Stimulated activated memory B cell treated with anti-CD40 and anti-IgM and Interleukin-4, amounts not matched to agents 10 μg/mL and 1 μg/mL and 100 μg/mL, for 72 hours (primary cell): ENCODE data around the gene GNPTAB.

Experiments used
- ATAC-seq: fragments of 150-1000 bp; cut with Tn5 transposase; 2 replicates; pipeline ENCODE4 v1.10.0; 2021
- H3K27ac Mint-ChIP-seq: one replicate; pipeline ENCODE4 v1.8.0; 2022; ENCODE audit warnings: mild to moderate bottlenecking, mixed read lengths
- H3K27me3 Mint-ChIP-seq: one replicate; pipeline ENCODE4 v1.8.0; 2022; ENCODE audit warnings: mixed read lengths
- H3K36me3 Mint-ChIP-seq: one replicate; pipeline ENCODE4 v1.8.0; 2022; ENCODE audit warnings: mixed read lengths
- H3K4me1 Mint-ChIP-seq: one replicate; pipeline ENCODE4 v1.8.0; 2022; ENCODE audit warnings: mixed read lengths
- H3K4me3 Mint-ChIP-seq: one replicate; pipeline ENCODE4 v1.8.0; 2022; ENCODE audit warnings: mild to moderate bottlenecking, moderate library complexity, mixed read lengths
- H3K9me3 Mint-ChIP-seq: one replicate; pipeline ENCODE4 v1.8.0; 2022; ENCODE audit warnings: mixed read lengths

The GNPTAB gene

DNA sequence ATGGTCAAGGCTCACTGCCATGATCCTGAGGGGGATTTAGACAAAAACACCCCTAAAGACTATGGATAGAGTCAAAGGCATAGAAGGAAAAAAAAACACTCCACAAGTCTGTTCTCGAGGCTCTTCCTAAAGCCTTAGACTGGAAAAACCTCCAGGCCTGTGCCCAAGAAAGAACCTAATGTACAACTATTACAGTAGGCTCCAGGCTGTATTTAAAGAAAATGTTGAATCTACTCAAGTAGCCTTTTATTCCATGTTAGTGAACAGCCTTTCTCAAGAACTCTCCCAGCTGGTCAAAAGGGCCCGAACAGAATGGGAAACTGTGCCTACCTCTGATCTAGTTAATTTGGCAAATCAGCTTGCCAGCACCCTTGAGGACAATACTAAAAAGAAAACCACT lies 28.3 kb downstream of the GNPTAB start:
- H3K27me3 Mint-ChIP-seq = no peaks in the 10 kb centered on the region
- no peak overlapping the region for H3K4me3 Mint-ChIP-seq
- peaks cover 17% of the 10 kb centered on the region for H3K36me3 Mint-ChIP-seq
- no peaks in the 10 kb centered on the region for H3K9me3 Mint-ChIP-seq
- peaks cover 31% of the 10 kb centered on the region for H3K4me1 Mint-ChIP-seq
- no peak overlapping the region for H3K27ac Mint-ChIP-seq
- ATAC-seq = no peak

DNA sequence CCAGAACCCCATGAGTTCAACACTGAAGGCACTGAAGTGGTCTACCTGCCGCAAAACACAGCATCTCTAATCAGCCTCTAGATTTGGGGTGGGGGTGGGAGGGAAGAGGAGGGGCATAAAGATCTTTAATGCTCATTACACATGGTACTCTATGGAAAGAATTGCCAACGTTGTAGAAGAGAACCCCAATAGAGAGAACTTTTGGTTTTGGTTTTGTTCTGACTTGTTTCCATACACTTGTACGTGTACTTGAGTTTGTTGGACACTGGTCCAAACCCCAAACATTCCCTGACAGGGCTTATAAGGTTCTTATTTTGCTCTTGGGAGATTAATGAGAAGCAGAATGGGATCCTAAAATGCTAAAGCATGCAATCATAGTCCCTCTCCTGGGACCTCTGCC lies 31.0 kb downstream of the GNPTAB start:
- H3K4me1 Mint-ChIP-seq = peaks cover 22% of the 10 kb centered on the region
- no peak overlapping the region for H3K4me3 Mint-ChIP-seq
- no peak overlapping the region for H3K27ac Mint-ChIP-seq

GRCh38 chr12:101795786-101796185 lies 35.0 kb downstream of the GNPTAB start:
- H3K4me3 Mint-ChIP-seq = no peak overlapping the region
- peaks cover 19% of the 10 kb centered on the region for H3K36me3 Mint-ChIP-seq
- H3K9me3 Mint-ChIP-seq = no peaks in the 10 kb centered on the region

More for the DNA sequence above, 31.0 kb downstream of the GNPTAB start:
- Mint-ChIP-seq H3K9me3 (no peaks in the 10 kb centered on the region), H3K27me3 (no peaks in the 10 kb centered on the region), H3K36me3 (peaks cover 14% of the 10 kb centered on the region)
- ATAC-seq = no peak

GRCh38 chr12:101795013-101795412 lies 35.7 kb downstream of the GNPTAB start:
- H3K27ac Mint-ChIP-seq = no peak overlapping the region
- no peaks in the 10 kb centered on the region for H3K9me3 Mint-ChIP-seq
- no peak for ATAC-seq
- peaks cover 15% of the 10 kb centered on the region for H3K4me1 Mint-ChIP-seq
- H3K27me3 Mint-ChIP-seq = no peaks in the 10 kb centered on the region
- H3K36me3 Mint-ChIP-seq = peaks cover 22% of the 10 kb centered on the region
- H3K4me3 Mint-ChIP-seq = no peak overlapping the region

More at GRCh38 chr12:101795786-101796185, 35.0 kb downstream of the GNPTAB start:
- H3K4me1 Mint-ChIP-seq = peaks cover 15% of the 10 kb centered on the region
- peak overlapping the region; percentile 65 for H3K27ac Mint-ChIP-seq
- ATAC-seq = peak; percentile 68
- no peaks in the 10 kb centered on the region for H3K27me3 Mint-ChIP-seq

GRCh38 chr12:101794574-101794973 lies 36.2 kb downstream of the GNPTAB start:
- Mint-ChIP-seq H3K27ac (no peak overlapping the region), H3K4me1 (peaks cover 15% of the 10 kb centered on the region), H3K4me3 (no peak overlapping the region), H3K36me3 (peaks cover 27% of the 10 kb centered on the region), H3K9me3 (no peaks in the 10 kb centered on the region), H3K27me3 (no peaks in the 10 kb centered on the region)
- no peak for ATAC-seq

DNA sequence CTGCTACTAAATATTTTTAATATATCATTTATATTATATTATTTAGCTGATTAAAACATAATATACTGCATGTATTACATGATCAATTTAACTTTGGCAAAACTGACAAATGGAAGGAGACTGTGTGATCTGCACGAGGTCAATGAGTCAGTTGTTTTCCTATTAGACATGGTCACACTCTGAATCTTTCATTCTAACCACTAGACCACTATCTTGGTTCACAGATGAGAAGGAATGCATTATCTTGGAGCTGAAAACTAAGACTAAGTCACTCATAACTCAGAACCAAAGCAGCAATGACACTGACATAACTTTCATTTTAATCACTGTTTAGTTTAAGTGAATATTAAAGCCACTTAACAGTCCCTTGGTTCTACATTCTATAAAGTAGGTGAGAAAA lies 37.4 kb downstream of the GNPTAB start:
- peaks cover 29% of the 10 kb centered on the region for H3K36me3 Mint-ChIP-seq

DNA sequence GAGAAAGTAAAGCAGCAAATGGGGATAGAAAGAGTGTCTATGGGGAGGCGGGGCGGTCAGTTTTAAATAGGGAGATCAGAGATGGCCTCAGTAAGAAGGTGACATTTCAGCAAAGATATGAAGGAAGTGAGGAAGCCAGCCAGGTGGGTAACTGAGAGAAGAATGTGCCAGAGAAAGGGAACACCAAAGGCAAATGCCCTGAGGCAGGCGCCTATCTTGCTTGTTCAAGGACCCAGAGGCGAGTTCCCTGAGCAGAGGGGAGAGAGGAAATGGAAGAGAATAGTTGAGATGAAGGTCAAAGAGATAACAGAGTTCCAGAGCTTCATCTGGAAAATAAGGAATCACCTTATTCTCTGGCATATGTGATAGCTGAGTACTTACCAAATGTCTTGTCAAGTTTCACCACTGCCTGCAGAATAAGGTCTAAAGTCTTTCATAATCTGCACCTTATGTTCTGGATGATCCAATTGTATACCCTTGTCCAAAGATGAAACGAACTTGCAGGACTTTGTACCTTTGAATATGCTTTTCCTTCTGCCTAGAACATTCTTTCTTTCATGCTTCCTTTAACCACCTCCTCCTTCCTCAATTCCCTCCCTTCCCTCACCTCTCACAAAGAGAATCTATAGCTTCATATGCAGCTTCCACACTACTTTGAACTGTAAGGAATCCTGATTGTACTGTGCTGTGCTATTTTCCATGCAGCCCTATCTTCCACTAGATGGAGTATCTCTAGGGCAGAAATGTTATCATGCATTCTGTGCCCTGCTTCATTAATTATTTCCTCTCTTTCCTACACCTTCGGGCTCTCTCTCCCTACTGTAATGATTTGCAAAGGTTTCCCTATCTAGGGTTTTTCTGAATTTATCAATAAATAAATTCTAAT lies 38.5 kb downstream of the GNPTAB start:
- H3K27ac Mint-ChIP-seq = peak overlapping the region; percentile 59
- no peaks in the 10 kb centered on the region for H3K9me3 Mint-ChIP-seq
- H3K36me3 Mint-ChIP-seq = peaks cover 21% of the 10 kb centered on the region
- ATAC-seq = no peak
- no peaks in the 10 kb centered on the region for H3K27me3 Mint-ChIP-seq
- no peak overlapping the region for H3K4me3 Mint-ChIP-seq
- peaks cover 6% of the 10 kb centered on the region for H3K4me1 Mint-ChIP-seq

More for the DNA sequence above, 37.4 kb downstream of the GNPTAB start:
- no peaks in the 10 kb centered on the region for H3K27me3 Mint-ChIP-seq
- peaks cover 15% of the 10 kb centered on the region for H3K4me1 Mint-ChIP-seq
- ATAC-seq = peak; percentile 81
- H3K4me3 Mint-ChIP-seq = no peak overlapping the region
- peak overlapping the region; percentile 59 for H3K27ac Mint-ChIP-seq
- H3K9me3 Mint-ChIP-seq = no peaks in the 10 kb centered on the region

DNA sequence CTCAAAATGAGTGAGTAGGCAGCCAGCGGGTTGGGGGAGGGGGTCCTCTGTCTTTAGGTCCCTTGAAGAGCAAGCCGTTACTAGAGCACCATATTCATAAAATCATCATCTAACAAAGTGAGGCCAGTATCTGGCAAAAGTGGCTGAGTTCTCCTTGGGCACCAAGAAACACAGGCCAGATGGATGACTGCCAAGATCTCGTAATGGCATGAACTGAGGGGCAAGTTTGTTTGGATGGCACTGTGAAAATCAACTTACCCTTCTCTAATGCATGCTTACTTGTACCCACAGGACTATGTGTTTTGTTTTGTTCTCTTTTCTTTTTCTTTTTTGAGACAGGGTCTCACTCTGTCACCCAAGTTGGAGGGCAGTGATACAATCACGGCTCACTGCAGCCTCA lies 41.6 kb downstream of the GNPTAB start:
- Mint-ChIP-seq H3K4me3 (no peak overlapping the region), H3K36me3 (peaks cover 36% of the 10 kb centered on the region), H3K27me3 (no peaks in the 10 kb centered on the region), H3K27ac (no peak overlapping the region), H3K9me3 (no peaks in the 10 kb centered on the region), H3K4me1 (peaks cover 6% of the 10 kb centered on the region)
- no peak for ATAC-seq

DNA sequence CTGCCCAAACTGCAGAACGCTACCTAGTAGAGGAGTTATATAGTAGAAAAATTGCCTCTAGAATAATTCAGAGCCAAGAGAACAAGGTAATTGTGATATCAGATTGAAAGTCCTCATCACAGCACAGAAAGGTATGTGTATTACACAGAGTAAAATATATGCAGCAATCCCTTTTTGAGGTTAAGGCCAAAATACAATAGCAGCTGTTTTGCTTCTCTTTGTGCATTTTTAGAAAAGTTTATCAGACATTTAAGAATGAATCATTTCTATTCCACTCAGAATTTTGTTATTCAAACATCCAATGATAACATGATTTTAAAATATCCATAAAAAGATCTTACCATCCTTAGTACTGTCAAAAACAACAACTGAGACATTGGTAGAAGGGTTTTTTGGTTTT lies 45.1 kb downstream of the GNPTAB start:
- Mint-ChIP-seq H3K27me3 (no peaks in the 10 kb centered on the region), H3K4me3 (no peak overlapping the region), H3K9me3 (no peaks in the 10 kb centered on the region), H3K36me3 (peaks cover 49% of the 10 kb centered on the region), H3K27ac (no peak overlapping the region), H3K4me1 (peaks cover 21% of the 10 kb centered on the region)
- ATAC-seq = no peak

DNA sequence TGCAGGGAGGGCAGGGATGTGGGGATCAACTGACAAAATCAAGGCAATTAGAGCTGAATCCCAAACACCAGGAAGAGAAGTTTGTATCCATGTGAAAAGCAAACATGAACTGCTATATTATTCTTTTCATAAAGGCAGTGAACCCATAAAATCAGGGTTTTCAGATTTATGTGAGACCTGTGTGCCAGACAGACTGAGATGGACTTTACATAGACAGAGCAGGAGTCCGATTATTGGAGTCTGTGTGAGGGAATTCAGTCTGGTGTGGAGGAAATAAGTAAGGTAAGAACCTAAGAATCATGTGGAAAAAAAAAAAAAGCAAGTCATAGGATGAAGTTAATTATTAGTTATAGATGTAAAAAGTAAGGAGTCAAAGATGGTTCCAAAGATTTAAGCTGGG lies 46.4 kb downstream of the GNPTAB start:
- no peak for ATAC-seq
- H3K36me3 Mint-ChIP-seq = peaks cover 49% of the 10 kb centered on the region
- H3K27me3 Mint-ChIP-seq = no peaks in the 10 kb centered on the region
- H3K27ac Mint-ChIP-seq = no peak overlapping the region
- no peaks in the 10 kb centered on the region for H3K9me3 Mint-ChIP-seq
- peaks cover 24% of the 10 kb centered on the region for H3K4me1 Mint-ChIP-seq
- no peak overlapping the region for H3K4me3 Mint-ChIP-seq

DNA sequence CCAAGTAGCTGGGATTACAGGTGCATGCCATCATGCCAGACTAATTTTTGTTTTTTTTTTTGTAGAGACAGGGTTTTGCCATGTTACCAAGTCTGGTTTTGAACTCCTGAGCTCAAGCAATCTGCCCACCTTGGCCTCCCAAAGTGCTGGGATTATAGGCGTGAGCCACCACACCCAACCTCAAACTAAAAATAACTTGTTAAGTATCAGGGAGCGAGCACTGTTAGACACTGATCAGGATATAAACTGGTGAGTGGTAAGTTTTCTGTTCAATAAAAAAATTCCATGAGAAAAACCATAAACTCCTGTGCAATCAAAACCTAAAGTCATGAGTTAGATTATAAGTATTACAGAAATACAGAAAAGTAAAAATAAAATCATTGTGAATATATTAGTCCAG lies 46.9 kb downstream of the GNPTAB start:
- H3K27ac Mint-ChIP-seq = peak overlapping the region; percentile 34

DNA sequence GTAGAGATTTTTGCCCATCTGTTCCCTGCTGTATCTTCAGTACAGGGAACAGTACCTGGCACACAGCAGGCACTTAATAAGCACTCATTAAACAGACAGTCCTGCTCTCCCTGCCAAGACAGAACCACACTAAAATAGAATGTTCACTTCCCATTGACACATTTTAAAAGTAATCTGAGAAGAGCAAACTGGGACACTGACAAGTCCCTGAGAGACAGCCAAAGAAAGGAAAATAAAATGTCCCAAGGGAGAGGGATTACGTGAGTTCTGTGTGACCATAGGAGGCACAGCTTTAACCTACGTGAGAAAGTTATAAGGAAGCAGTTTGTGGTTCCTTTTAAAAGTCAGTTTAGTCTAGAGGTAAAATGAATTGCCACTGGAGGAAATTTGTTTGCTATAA lies 47.6 kb downstream of the GNPTAB start:
- Mint-ChIP-seq H3K4me3 (no peak overlapping the region), H3K36me3 (peaks cover 43% of the 10 kb centered on the region), H3K27me3 (no peaks in the 10 kb centered on the region), H3K9me3 (no peaks in the 10 kb centered on the region), H3K27ac (peak overlapping the region; percentile 34), H3K4me1 (peaks cover 24% of the 10 kb centered on the region)
- no peak for ATAC-seq

More for the DNA sequence above, 46.9 kb downstream of the GNPTAB start:
- ATAC-seq = no peak
- no peaks in the 10 kb centered on the region for H3K27me3 Mint-ChIP-seq
- no peak overlapping the region for H3K4me3 Mint-ChIP-seq
- H3K9me3 Mint-ChIP-seq = no peaks in the 10 kb centered on the region
- peaks cover 24% of the 10 kb centered on the region for H3K4me1 Mint-ChIP-seq
- H3K36me3 Mint-ChIP-seq = peaks cover 44% of the 10 kb centered on the region

DNA sequence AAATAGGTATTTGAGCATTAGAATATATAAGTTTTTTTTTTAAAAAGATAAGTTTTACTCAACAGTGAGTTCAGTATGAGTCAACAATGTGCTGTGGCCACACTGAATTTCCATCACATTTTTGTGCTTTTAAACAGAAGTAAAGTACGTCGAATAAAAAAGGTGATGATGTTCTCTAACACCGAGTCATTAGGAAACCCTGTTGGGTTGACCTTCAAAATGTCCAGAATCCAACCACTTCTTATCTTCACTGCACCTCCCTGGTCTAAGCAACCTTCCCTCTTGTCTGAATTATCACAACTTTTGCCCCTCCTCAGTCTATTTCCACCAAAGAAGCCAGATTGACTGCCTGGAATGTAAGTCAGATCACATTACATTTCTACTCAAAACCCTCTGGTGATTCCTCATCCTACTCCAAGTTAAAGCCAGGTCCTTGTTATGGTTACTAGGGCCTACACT lies 48.5 kb downstream of the GNPTAB start:
- Mint-ChIP-seq H3K27ac (peak overlapping the region; percentile 34), H3K27me3 (no peaks in the 10 kb centered on the region), H3K36me3 (peaks cover 46% of the 10 kb centered on the region), H3K4me1 (peaks cover 24% of the 10 kb centered on the region), H3K4me3 (no peak overlapping the region), H3K9me3 (no peaks in the 10 kb centered on the region)
- peak; percentile 39 for ATAC-seq

DNA sequence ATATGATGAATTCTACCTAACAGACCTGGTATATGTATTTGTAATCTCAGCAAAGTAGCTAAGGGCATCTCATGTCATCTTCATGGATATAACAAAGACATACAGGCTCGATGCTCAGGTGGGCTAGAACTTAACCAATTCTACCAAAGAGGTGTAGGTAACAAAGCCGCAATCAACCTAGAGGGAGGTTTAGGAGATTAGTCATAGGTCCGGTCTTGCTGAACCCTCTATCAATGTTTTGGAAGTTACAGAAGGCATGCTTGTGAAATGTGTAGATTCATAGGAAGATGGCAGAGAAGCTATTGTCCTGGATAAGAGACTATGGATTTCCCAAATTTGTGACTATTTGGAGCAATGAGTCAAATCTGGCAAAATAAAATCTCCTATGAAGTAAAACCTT lies 48.9 kb downstream of the GNPTAB start:
- Mint-ChIP-seq H3K27ac (peak overlapping the region; percentile 34), H3K4me3 (no peak overlapping the region), H3K27me3 (no peaks in the 10 kb centered on the region), H3K4me1 (peaks cover 24% of the 10 kb centered on the region), H3K9me3 (no peaks in the 10 kb centered on the region), H3K36me3 (peaks cover 46% of the 10 kb centered on the region)
- ATAC-seq = no peak

- Mint-ChIP-seq H3K27me3 (no peaks in the 10 kb centered on the region), H3K27ac (no peak overlapping the region), H3K4me3 (no peak overlapping the region), H3K4me1 (peaks cover 24% of the 10 kb centered on the region), H3K36me3 (peaks cover 47% of the 10 kb centered on the region), H3K9me3 (no peaks in the 10 kb centered on the region)
- no peak for ATAC-seq
Measured at GRCh38 chr12:101780599-101780998, 50.2 kb downstream of the GNPTAB start.

DNA sequence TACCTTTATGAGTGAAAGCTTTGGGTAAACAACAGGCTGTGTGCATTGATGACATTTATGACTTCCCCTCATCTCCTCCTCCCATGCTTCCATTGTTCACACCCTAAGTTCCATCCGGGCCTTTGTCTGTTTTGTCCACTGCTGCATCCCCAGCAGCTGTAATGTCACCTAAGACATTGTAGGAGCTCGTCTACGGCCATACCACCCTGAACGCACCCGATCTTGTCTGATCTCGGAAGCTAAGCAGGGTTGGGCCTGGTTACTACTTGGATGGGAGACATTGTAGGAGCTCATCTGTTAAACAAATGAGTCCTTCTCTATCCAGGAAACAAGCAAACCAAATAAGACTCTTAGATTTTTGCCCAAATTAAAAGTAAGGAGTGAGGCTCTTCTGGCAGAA lies 51.1 kb downstream of the GNPTAB start:
- Mint-ChIP-seq H3K4me3 (no peak overlapping the region), H3K36me3 (peaks cover 44% of the 10 kb centered on the region), H3K9me3 (no peaks in the 10 kb centered on the region), H3K4me1 (peaks cover 24% of the 10 kb centered on the region), H3K27ac (no peak overlapping the region), H3K27me3 (no peaks in the 10 kb centered on the region)
- no peak for ATAC-seq
